GM21786 (cell line): Measurements from ENCODE around the gene UPK3BL1.
"Not testable (repeated sequence)": the region's sequence is repeated elsewhere in the genome, so short reads cannot be mapped to it uniquely, and the experiment has no call there.

Source experiments
- ATAC-seq: cut with Tn5 transposase; IDR thresholded peaks from one replicate; pipeline ENCODE4 v1.9.1; 2021; ENCODE audit not compliant: unreplicated experiment

UPK3BL1 gene

DNA sequence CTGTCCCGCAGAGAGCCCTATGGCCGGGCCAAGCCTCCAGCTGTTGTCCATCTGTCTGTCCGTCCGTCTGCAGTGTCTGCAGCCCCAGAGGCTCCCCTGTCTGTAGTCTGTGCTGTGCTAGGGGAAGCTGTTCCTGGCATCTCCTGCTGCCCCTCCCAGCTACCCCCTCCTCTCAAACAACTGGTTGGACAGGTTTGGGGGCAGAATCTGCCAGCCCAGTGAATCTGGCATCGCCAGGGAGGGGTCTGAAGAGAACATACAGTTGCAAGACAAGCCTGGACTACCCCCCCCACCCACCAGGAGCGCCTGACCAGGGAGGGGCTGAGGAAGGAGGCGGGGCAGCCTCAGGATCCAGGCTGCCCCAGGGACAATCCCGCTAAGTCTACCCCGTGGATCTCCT lies at the start of gene UPK3BL1:
Gene UPK3BL1 (minus strand): TSS at position 101 of the 400 bp plus-strand sequence. CDS start 50 bp downstream, at position 51.
- not testable (repeated sequence) for ATAC-seq

DNA sequence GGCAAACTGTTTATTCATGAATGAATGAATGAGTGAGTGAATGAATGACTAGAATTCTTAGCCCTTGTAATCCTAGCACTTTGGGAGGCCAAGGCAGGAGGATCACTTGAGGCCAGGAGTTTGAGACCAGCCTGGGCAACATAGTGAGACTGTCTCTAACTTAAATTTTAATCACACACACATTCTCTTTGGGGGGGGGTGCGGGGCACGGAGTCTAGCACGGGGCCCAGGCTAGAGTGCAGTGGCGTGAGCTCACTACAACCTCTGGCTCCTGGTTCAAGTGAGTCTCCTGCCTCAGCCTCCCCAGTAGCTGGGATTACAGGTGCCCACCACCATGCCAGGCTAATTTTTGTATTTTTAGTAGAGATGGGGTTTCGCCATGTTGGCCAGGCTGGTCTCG lies 48.0 kb upstream of the UPK3BL1 start:
- not testable (repeated sequence) for ATAC-seq

DNA sequence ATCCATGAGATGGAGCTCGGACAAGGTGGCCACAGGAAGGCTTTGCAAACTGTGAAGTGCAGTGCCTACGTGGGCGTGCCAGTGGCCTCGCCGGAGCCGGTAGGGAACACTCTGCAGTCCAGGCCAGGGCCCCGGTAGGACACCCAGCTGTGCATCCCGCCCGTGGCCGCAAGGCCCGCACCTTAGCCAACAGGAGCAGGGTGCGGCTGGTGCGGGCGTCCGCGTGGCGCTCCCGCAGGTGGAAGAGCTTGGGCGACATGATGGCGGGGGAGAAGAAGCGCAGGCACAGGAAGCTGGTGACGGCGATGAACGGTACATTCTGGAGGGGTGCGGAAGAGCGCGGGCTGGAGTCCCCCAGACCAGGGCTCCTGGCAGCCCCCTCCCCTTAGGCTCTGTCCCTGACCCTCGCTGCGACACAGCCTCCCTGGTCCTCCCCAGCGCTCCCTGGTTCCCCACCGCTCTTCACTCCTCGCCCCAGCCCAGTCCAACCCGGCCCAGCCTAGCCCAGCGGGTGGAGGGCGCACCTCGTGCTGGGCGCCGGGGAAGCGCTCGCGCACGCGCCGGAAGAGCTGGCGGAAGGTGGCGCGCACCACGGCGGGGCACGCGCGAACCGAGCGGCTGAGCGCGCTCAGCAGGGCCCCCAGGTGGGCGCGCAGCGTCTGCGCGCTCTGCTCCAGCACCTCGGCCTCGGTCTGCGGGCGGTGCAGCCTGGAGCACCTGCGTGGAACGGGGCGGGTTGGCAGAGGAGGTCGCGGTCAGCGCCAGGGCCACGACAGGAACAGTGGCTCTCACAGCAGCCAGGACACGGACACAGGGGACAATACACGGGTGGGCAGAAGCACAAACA lies 47.1 kb upstream of the UPK3BL1 start:
- ATAC-seq, result peak; percentile 54

DNA sequence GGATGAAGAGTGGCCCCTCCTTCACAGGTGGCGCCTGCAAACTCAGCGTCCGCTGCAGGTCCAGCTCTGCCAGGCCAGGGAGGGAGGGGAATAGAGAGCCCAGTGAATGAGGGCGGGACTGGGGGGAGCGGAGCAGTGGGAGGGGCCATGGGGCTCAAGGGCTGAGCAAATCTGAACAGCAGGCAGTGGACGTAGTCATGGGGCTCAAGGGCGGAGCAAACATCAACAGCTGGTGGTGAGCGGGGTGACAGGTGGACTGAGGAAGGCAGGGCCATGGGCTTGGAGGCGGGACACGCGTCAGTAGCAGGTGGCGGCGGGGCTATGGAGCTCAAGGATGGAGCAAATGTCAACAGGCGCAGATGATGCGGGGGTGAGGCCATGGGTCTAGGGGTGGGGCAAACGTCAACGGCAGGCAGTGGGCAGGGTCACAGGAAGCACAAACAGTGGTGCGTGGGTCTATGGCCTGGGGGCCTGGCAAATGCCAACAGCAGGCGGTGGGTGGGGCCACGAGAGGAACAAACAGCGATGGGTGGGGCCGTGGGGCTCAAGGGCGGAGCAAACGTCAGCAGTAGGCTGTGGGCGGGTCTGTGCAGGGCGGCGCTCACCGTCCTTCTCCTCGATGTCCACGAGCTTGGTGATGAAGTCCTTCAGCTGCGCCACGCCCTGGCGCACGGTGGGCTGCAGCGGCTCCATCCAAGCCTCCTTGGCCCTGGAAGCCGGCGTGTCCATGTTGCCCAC lies 45.9 kb upstream of the UPK3BL1 start:
- ATAC-seq, result peak; percentile 80

- not testable (repeated sequence) for ATAC-seq
Measured at GRCh38 chr7:102682560-102682959, 40.0 kb upstream of the UPK3BL1 start.

GRCh38 chr7:102680780-102681179 lies 38.2 kb upstream of the UPK3BL1 start:
- ATAC-seq, result not testable (repeated sequence)

GRCh38 chr7:102675545-102675944 lies 33.0 kb upstream of the UPK3BL1 start:
- not testable (repeated sequence) for ATAC-seq

GRCh38 chr7:102673447-102674067 lies 31.0 kb upstream of the UPK3BL1 start:
- not testable (repeated sequence) for ATAC-seq

DNA sequence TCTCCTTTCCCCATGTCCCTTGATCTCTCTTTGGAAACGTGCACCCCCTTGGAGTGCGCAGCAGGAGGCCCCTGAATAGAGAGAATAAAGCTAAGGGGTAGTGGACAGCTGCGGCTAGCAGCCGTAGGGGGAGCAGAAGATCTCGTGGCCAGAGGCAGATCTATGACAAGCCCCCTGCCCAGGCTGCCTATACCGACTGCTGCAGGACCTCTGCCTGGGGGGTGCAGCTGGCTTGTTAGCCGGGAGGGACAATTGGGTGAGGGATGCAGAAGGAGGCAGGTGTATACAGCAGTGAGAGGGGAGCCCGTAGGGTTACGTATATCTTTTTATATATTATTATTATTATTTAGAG lies 29.3 kb upstream of the UPK3BL1 start:
- peak; percentile 32 for ATAC-seq

- ATAC-seq, result peak; percentile 72
Measured at GRCh38 chr7:102671166-102671955, 28.8 kb upstream of the UPK3BL1 start, which contains the start of gene POLR2J2. Gene POLR2J2 (minus strand): TSS chr7:102671663. CDS start chr7:102671601, 62 bp downstream.

DNA sequence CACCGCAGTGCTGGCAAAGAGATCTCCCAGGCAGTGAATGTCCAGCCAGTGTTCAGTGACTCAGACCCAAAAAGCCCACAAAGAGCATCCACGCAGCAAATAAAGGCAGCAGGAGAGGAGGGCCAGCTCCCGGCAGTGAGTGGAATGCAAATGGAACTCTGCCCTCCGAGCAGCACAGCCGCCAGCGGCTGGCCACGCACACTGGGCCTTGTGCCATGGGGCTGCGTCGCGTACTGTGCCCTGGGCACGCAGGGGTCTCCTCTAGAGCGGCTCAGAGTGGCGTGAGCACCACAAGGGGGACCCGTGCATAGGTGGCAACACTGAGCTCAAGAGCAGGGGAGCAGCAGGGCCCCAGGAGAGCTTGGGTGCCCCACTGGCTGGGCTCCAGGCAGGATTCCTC lies 24.9 kb upstream of the UPK3BL1 start:
- not testable (repeated sequence) for ATAC-seq

- ATAC-seq, result not testable (repeated sequence)
Measured at GRCh38 chr7:102666850-102667249, 24.3 kb upstream of the UPK3BL1 start.

DNA sequence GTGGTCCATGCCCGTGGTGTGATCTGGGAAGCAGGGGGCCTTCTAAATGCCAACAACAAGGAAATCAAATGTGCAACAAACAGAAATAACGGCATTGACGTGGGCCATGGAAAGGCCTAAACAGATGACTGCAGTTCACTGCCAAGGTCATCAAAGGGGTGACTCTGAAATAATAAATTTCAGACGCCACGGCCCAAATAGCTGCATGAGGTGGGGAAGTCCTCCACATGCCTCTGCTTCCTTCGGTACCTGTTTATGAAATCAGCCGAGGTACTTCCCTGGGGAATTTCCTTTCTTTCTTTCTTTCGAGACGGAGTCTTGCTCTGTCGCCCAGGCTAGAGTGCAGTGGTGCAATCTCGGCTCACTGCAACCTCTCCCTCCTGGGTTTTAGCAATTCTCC lies 22.2 kb upstream of the UPK3BL1 start:
- ATAC-seq, result not testable (repeated sequence)

GRCh38 chr7:102649924-102650323 lies 7.3 kb upstream of the UPK3BL1 start, which contains the start of gene SPDYE2B:
Gene SPDYE2B (plus strand): TSS chr7:102650319. CDS start chr7:102652349, 2,030 bp downstream.
- ATAC-seq, result not testable (repeated sequence)

DNA sequence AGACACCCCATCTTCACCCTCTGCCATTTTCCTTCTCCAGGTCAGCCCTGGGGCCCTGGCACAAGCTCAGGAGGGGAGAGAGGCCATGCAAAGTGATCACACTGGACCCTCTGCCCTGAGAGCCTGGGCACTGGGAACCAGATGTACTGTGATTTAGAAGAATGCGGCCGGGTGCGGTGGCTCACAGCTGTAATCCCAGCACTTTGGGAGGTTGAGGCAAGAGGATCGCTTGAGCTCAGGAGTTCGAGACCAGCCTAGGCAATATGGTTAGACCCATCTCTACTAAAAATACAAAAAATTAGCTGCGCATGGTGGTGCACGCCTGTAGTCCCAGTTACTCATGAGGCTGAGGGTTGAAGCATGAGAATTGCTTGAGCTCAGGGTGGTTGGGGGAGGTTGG lies 5.2 kb upstream of the UPK3BL1 start:
- ATAC-seq, result not testable (repeated sequence)

- not testable (repeated sequence) for ATAC-seq
Measured at GRCh38 chr7:102643404-102643803, 813 bp upstream of the UPK3BL1 start.

DNA sequence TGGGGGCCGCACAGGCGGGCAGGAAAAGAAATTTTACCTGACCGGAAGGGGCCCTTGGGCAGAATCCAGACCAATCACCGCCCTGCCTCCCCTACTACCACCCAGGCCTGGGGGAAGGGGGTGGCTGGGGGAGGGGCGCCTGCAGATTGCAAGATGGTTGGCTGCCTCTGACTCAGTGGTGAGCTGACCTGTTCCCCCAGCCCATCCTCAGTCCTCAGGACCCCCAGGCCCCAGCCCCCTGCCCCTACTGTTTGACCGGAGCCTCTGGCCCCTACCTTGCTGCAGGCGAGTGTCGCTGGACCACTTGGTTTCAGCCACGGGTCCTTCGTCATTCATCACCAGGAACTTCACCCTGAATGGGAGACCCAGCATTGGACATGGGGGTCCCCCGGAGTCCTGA lies 3.7 kb downstream of the UPK3BL1 start:
- peak; percentile 1 for ATAC-seq

- ATAC-seq, result not testable (repeated sequence)
Measured at GRCh38 chr7:102636956-102637355, 5.6 kb downstream of the UPK3BL1 start.

DNA sequence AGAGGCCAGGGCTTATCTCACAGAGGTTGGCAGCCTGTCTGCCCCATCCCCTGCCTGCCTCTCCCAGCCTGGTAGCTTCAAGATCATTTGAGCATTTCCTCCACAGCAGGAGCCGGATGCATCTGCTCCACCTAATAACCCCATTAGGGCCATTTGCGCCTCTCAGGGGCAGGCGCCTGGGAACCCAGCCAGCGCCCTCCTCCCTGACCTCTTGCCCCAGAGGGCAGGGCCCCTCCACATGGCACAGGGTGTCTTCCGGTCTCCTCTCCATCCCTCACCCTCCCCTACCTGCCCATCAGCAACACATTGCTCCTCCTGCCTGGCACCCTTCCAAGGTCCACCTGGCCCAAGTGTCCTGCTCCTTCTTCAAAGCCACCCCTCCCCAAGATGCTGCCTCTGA lies 7.2 kb downstream of the UPK3BL1 start:
- ATAC-seq, result not testable (repeated sequence)

DNA sequence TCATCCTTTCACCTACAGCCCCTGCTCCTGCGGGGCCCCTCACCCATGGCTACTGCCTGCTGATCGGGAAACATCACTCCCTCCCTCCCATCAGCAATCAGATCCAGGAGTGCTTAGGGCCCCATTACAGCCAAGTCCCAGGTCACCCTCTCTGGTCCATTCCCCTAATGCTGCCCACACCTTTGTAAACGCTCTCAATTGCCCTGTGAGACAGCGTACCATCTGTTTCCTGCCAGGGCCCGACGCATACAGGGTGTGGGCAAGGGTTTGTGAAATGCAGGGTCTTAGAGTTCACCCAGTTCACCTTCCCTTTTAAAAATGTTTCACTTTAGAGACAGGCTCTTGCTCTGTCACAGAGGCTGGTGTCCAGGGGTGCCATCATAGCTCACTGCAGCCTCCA lies 8.3 kb downstream of the UPK3BL1 start:
- ATAC-seq, result not testable (repeated sequence)
